BLaER1 (cell line): ENCODE data around the gene ISCU.

Experiments used
- H3K27ac ChIP-seq: shearing (Covaris generic); formaldehyde crosslinking; 2 replicates; pipeline ENCODE4 v1.8.1; 2022
- H3K27me3 ChIP-seq: shearing (Covaris generic); formaldehyde crosslinking; 2 replicates; pipeline ENCODE4 v1.8.1; 2022
- H3K36me3 ChIP-seq: shearing (Covaris generic); formaldehyde crosslinking; 2 replicates; pipeline ENCODE4 v1.8.1; 2022
- H3K4me1 ChIP-seq: shearing (Covaris generic); formaldehyde crosslinking; 2 replicates; pipeline ENCODE4 v1.8.1; 2022
- H3K4me2 ChIP-seq: shearing (Covaris generic); formaldehyde crosslinking; 2 replicates; pipeline ENCODE4 v1.8.1; 2022
- H3K4me3 ChIP-seq: shearing (Covaris generic); formaldehyde crosslinking; 2 replicates; pipeline ENCODE4 v1.8.1; 2022
- H3K9ac ChIP-seq: shearing (Covaris generic); formaldehyde crosslinking; 2 replicates; pipeline ENCODE4 v1.8.1; 2022
- H3K9me3 ChIP-seq: shearing (Covaris generic); formaldehyde crosslinking; 2 replicates; pipeline ENCODE4 v1.8.1; 2022
- H4K20me1 ChIP-seq: shearing (Covaris generic); formaldehyde crosslinking; 2 replicates; pipeline ENCODE4 v1.8.1; 2022
- Cebpa-rat ChIP-seq: shearing (Covaris generic); IDR thresholded peaks from 2 replicates; pipeline ENCODE4 v1.8.1; 2022

ISCU gene

DNA sequence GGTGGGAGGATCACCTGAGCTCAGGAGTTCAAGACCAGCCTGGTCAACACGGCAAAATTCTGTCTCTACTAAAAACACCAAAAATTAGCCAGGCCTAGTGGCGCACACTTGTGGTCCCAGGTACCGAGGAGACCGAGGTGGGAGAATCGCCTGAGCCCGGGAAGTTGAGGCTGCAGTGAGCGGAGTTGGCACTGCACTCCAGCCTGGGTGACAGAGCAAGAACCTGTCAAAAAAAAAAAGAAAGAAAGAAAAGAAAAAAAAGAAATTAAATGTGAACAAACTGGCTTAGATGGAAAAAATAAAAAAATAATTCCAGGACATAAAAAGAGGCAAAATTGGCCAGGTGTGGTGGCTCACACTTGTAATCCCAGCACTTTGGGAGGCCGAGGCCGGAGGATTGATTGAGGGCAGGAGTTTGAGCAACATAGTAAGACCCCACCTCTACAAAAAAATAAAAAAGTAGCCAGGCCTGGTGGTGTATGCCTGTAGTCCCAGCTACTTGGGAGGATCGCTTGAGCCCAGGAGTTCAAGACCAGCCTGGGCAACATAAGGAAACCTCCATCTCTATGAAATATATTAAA lies 32.0 kb downstream of the ISCU start:
- Histone ChIP-seq H3K9me3 (no peaks in the 10 kb centered on the region), H3K4me2 (no peak overlapping the region), H3K4me1 (peaks cover 24% of the 10 kb centered on the region), H3K27ac (no peak overlapping the region), H4K20me1 (no peaks in the 10 kb centered on the region), H3K27me3 (no peaks in the 10 kb centered on the region), H3K36me3 (no peaks in the 10 kb centered on the region), H3K4me3 (no peak overlapping the region), H3K9ac (no peak overlapping the region)
- TF ChIP-seq Cebpa-rat = no peak

DNA sequence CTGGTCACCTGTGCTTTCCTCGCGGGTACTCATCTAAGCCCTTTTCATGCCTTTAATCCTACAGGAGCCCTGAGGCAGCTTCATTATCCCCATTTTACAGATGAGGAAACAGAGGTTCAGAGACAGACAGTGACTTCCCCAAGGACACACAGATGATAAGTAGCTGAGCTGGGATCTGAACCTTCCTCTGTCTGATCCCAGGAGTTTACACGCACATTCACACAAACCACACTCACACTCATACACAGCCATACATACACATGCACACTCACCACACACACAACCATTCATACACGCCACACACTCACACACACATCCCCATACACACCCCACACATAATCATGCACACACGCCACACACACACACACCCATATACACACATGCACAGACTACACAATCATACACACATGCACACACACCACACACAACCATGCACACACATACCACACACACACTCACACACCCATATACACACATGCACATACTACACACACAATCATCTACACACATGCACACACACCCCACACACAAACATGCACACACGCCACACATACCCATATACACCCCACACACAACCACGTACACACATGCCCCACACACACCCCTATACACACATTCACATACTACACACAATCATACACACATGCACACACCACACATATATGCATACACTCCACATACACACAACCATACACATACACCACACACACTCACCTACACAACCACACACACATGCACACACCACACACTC lies 32.7 kb downstream of the ISCU start:
- H3K27me3 ChIP-seq = no peaks in the 10 kb centered on the region
- H4K20me1 ChIP-seq = no peaks in the 10 kb centered on the region
- no peak overlapping the region for H3K4me3 ChIP-seq
- no peaks in the 10 kb centered on the region for H3K36me3 ChIP-seq
- H3K4me2 ChIP-seq = no peak overlapping the region
- H3K27ac ChIP-seq = no peak overlapping the region
- no peaks in the 10 kb centered on the region for H3K9me3 ChIP-seq
- no peak overlapping the region for H3K9ac ChIP-seq
- no peak for TF ChIP-seq Cebpa-rat
- H3K4me1 ChIP-seq = peaks cover 23% of the 10 kb centered on the region

DNA sequence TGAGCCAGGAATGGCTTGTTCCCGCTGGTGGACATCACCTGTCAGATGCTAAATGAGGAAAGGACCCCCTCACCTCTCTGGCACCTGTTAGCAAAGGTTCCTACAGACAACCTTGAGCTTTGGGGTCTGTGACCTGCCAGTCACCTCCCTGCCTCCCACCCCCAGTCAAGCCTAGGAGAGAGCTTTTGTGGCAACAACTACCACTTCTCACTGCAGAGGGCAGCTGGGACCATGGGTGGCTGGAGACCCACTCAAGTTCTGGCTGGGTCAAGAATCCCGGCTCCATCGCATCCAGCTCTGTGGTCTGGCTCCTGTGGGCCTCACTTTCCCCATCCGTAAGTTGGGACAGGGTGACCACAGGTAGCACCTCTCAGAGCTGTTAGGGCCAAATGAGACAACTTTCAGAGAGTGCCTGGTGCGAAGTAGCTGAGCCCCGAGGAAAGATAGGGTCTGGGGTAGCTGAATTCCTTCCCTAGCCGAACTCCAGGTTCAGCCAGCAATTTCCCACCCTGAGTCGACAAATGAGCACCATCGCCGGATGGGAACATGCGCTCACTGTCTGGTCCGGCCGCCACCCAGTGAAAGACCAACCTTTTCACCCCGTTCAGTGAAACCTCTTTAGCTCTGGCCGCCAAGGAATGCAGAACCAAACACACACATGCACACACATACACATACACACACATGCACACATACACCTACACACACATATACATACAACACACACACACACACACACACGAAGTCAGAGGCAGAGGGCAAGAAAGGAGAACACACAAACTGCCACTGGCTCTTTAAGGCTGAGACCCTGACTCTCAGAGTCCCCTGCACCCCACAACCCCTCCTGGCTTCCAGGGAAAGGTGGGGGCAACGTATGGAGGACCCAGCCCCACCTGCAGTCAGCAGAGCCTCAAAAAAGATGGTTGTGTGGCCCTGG lies 33.6 kb downstream of the ISCU start:
- Histone ChIP-seq H3K4me1 (peaks cover 25% of the 10 kb centered on the region), H3K27me3 (no peaks in the 10 kb centered on the region), H3K4me2 (no peak overlapping the region), H3K27ac (peak overlapping the region; percentile 22; the same call in 1 of the 2 replicates), H3K9me3 (no peaks in the 10 kb centered on the region), H3K4me3 (no peak overlapping the region), H3K36me3 (no peaks in the 10 kb centered on the region), H4K20me1 (no peaks in the 10 kb centered on the region), H3K9ac (no peak overlapping the region)
- TF ChIP-seq Cebpa-rat = no peak

DNA sequence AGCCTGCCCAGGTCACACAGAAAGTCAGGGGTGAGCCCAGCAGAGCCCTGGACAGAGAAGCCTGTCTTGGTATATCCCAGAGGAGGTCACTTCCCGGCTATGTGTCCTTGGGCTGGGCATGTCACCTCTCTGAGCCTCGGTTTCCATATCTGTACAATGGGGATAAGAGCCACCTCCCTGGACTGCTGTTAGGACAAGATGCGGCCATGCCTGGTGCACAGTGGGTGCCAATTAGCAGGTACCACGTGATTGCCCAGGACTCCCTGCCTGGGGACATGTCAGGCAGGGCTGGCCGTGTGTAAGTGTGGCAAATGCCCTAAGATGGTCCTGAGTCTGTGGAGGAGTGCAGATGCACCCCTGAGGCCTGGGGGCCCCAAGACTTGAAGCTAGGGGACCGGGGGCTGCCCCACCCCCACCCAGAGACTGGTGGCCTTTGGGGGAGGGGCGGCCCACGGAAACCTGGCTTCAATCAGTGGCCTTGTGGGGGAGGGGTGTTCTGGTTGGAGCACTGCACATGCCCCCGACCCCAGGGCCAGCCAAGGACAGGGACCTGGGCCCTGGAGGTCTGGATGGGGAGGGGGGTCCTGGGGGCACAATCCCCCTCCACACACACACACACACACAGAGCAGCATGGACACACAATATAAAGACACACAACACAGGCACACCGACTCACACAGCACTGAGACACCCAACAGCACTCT lies 34.6 kb downstream of the ISCU start:
- Histone ChIP-seq H3K27me3 (no peaks in the 10 kb centered on the region), H3K4me1 (peaks cover 35% of the 10 kb centered on the region), H3K9ac (no peak overlapping the region), H3K4me3 (no peak overlapping the region), H3K9me3 (no peaks in the 10 kb centered on the region), H4K20me1 (no peaks in the 10 kb centered on the region), H3K4me2 (peak overlapping the region; percentile 62), H3K36me3 (no peaks in the 10 kb centered on the region), H3K27ac (peak overlapping the region; percentile 41; the same call in 1 of the 2 replicates)
- TF ChIP-seq Cebpa-rat = no peak

DNA sequence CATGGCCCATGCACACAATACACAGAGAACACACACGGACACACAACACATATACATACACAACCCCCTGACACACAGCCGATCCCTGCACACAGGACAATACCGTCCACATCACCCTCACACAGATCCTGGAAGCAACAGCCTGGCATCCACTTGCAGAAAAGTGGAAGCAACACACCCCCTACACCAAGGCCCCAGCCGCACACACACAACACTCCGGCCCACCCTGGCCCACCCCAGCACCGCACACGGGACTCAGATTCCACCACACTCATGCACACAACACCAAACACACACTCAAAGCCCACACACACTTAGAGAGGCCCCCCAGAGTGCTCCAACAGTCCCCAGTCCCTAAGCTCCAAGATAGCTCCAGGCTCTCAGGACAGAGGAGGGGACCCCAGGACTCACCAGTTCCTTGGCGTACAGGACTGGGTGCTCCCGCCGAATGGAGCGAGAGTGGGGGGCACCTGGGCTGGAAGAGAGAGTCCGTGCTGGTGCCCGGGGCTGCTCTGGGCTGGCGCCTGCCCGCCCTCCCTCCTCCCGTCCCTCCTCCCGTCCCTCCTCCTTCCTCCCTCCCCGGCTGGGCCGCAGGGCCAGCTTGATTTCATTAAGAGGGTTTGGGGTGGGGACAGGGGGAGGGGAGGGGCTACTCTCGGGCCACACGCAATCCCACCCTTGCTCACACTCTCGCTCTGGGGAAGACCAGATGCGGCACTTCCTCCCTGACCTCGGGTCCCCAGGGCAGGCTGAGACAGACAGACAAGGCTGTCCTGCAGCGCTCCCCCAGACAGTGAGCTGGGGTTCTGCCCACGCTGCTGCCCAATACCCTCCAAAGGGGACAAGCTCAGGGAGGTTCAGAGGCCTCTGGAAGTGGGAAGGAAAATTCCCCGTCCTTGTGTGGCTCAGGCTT lies 35.4 kb downstream of the ISCU start, which contains the start of gene TMEM119:
Gene TMEM119 (minus strand): TSS at position 526 of the 913 bp plus-strand sequence. CDS start 5,701 bp downstream, outside the sequence.
- TF ChIP-seq Cebpa-rat = no peak
- H3K9me3 ChIP-seq = no peaks in the 10 kb centered on the region
- no peak within 1 kb of the TSS for H3K4me3 ChIP-seq
- peak within 1 kb of the TSS; percentile 41; the same call in 1 of the 2 replicates for H3K27ac ChIP-seq
- H3K36me3 ChIP-seq = no peaks in the 10 kb centered on the region
- peak within 1 kb of the TSS; percentile 62 for H3K4me2 ChIP-seq
- H3K9ac ChIP-seq = no peak within 1 kb of the TSS
- no peaks in the 10 kb centered on the region for H3K27me3 ChIP-seq
- no peaks in the 10 kb centered on the region for H4K20me1 ChIP-seq
- peaks cover 39% of the 10 kb centered on the region for H3K4me1 ChIP-seq

DNA sequence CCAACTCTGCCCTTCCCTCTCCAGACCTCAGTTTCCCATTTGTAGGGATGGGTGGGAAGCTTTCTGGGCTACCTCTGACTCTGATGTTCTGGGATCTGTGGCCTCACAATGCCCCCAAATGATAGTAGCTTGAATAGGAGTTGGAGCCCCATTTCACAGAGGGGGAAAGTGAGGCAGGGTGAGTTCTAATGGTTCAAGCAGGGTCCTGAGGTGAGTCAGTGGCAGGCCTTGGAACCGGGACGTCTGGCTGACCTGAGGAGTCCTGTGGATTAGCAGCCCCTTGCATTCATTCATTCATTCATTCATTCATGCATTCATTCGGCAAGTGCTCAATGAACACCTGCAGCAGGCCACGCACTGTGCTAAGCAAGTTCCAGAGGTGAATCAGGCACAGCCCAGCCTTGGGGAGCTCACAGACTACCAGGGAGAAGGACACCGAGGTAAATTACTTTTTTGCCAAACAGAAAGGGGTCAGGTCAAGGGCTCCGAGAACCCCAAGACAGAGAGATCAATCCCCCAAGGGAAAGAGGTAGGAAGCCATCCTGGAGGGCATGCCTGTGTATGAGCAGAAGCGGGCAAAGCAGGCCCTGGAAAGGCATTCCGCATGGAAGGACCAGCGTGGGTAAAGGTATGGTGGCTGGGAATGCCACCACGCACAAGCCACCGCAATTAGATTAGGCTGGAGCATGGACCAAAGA lies 36.3 kb downstream of the ISCU start:
- Histone ChIP-seq H3K36me3 (no peaks in the 10 kb centered on the region), H3K27ac (no peak overlapping the region), H3K9me3 (no peaks in the 10 kb centered on the region), H3K27me3 (no peaks in the 10 kb centered on the region), H3K4me2 (peak overlapping the region; percentile 39; the same call in 1 of the 2 replicates), H3K4me1 (peaks cover 47% of the 10 kb centered on the region), H3K9ac (no peak overlapping the region), H3K4me3 (no peak overlapping the region), H4K20me1 (no peaks in the 10 kb centered on the region)
- no peak for TF ChIP-seq Cebpa-rat

DNA sequence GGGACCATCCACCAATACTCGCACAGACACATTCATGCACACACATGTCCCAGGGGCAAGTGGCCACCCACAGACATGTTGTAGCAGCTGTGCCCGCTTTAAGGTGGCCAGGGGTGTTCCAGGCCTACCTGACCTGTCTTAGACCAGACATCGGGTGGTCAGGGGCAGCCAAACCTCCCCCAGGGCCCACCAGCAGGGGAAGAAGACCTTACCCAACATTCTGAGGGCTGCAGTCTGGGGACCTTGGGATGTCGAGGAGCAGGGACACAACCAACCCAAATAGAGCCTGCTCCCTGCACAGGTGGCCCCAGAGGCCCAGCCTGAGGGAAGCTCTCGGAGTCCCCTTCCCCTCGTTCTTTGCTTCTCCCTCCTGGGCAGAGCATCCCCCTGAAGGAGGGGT lies 37.1 kb downstream of the ISCU start:
- Histone ChIP-seq H3K36me3 (no peaks in the 10 kb centered on the region), H3K9ac (no peak overlapping the region), H3K4me2 (no peak overlapping the region), H3K27ac (no peak overlapping the region), H3K27me3 (no peaks in the 10 kb centered on the region), H4K20me1 (no peaks in the 10 kb centered on the region), H3K9me3 (no peaks in the 10 kb centered on the region), H3K4me3 (no peak overlapping the region), H3K4me1 (peaks cover 51% of the 10 kb centered on the region)
- no peak for TF ChIP-seq Cebpa-rat
